H1 (cell line): ENCODE data around the gene MVD. TPM values are rescaled to one million over a fixed set of nuclear protein-coding genes. Genes with fewer than 3 reads are reported as not detected.
A peak's percentile ranks its signal among the peaks of the same experiment; 100 is the strongest.

Source experiments
- CTCF ChIA-PET: fragments of 300-600 bp; sonication (Branson Sonifier 250); formaldehyde crosslinking; loops from one replicate; lab custom pipeline; 2021; ENCODE audit not compliant: partially characterized antibody; lab: Charles Lee
- POLR2A ChIA-PET: fragments of 300-600 bp; sonication (Branson Sonifier 250); formaldehyde crosslinking; loops from one replicate; lab custom pipeline; 2021; ENCODE audit warnings: inconsistent platforms; ENCODE audit not compliant: partially characterized antibody; lab: Charles Lee
- DNase-seq, 2 experiments: peaks; one replicate each; pipeline versions ENCODE4 v3.0.0 to v3.0.0-alpha.2; 2010 to 2022; ENCODE audit warnings: low spot score in 2 of 2, low read depth in 1 of 2, mixed read lengths in 1 of 2
- FAIRE-seq: peaks from 2 replicates; lab custom pipeline; 2011; peaks lifted over from hg19 to GRCh38; lab: Jason Lieb, UNC
- H2AFZ ChIP-seq: 2 replicates; pipeline ENCODE4 v1.8.1; 2012; ENCODE audit warnings: low read length, inconsistent platforms
- H2AK5ac ChIP-seq: 2 replicates; pipeline ENCODE4 v1.6.1; 2013; ENCODE audit warnings: low read depth, low read length
- H2BK120ac ChIP-seq: replicated peaks from 2 replicates; pipeline ENCODE3; 2013; ENCODE audit warnings: low read depth, low read length, inconsistent platforms
- H2BK12ac ChIP-seq: 2 replicates; pipeline ENCODE4 v1.6.1; 2013; ENCODE audit warnings: low read depth, low read length
- H2BK15ac ChIP-seq: 2 replicates; pipeline ENCODE4 v1.6.1; 2013; ENCODE audit warnings: low read length
- H2BK20ac ChIP-seq: 2 replicates; pipeline ENCODE4 v1.6.1; 2013; ENCODE audit warnings: low read length
- H2BK5ac ChIP-seq: 2 replicates; pipeline ENCODE4 v1.6.1; 2013; ENCODE audit warnings: low read depth, low read length
- H3K14ac ChIP-seq: 2 replicates; pipeline ENCODE4 v1.6.1; 2013; ENCODE audit warnings: inconsistent platforms; ENCODE audit not compliant: insufficient read length
- H3K18ac ChIP-seq: 2 replicates; pipeline ENCODE4 v1.6.1; 2013; ENCODE audit warnings: low read length; ENCODE audit errors: extremely low read depth
- H3K23ac ChIP-seq: 2 replicates; pipeline ENCODE4 v1.6.1; 2013; ENCODE audit warnings: inconsistent platforms; ENCODE audit not compliant: insufficient read length
- H3K23me2 ChIP-seq: 2 replicates; pipeline ENCODE4 v1.6.1; 2013; ENCODE audit warnings: low read depth, low read length
- H3K27ac ChIP-seq: 2 replicates; pipeline ENCODE4 v1.6.1; 2011; ENCODE audit warnings: low read depth, low read length, inconsistent platforms
- H3K27me3 ChIP-seq, 4 experiments: replicated peaks in 1 of 4; 1 replicate in 1 of 4; 2 replicates in 3 of 4; pipeline versions ENCODE4 v1.6.1 to v1.8.1; 2011 to 2013; ENCODE audit warnings: low read length in 3 of 4, mild to moderate bottlenecking in 3 of 4, inconsistent platforms in 2 of 4, mixed read lengths in 2 of 4, moderate library complexity in 1 of 4; ENCODE audit not compliant: control insufficient read depth in 3 of 4, insufficient read depth in 3 of 4; ENCODE audit errors: extremely low read depth in 1 of 4
- H3K36me3 ChIP-seq, 4 experiments: 2 replicates each; pipeline versions ENCODE4 v1.6.1 to v1.8.1; 2011 to 2013; ENCODE audit warnings: mild to moderate bottlenecking in 4 of 4, low read length in 3 of 4, moderate library complexity in 2 of 4, control low read depth in 1 of 4, inconsistent platforms in 1 of 4; ENCODE audit not compliant: insufficient read depth in 4 of 4, control insufficient read depth in 2 of 4
- H3K4ac ChIP-seq: replicated peaks from 2 replicates; pipeline ENCODE3; 2013; ENCODE audit warnings: low read length, low read depth, mixed read lengths, inconsistent platforms; ENCODE audit not compliant: insufficient read length
- H3K4me1 ChIP-seq, 4 experiments: replicated peaks in 1 of 4; 1 replicate in 1 of 4; 2 replicates in 3 of 4; pipeline versions ENCODE4 v1.6.1 to v1.8.1; 2011 to 2013; ENCODE audit warnings: low read length in 3 of 4, inconsistent platforms in 2 of 4, mixed read lengths in 1 of 4; ENCODE audit not compliant: insufficient read depth in 4 of 4, control insufficient read depth in 3 of 4
- H3K4me2 ChIP-seq, 2 experiments: 2 replicates each; pipeline versions ENCODE4 v1.6.1 to v1.8.1; 2011 to 2013; ENCODE audit warnings: low read depth in 2 of 2, low read length in 2 of 2, control low read depth in 1 of 2, inconsistent platforms in 1 of 2, mild to moderate bottlenecking in 1 of 2; ENCODE audit not compliant: insufficient read depth in 1 of 2
- H3K4me3 ChIP-seq, 4 experiments: fragments of 200-600, 300-600 bp in 1 of 4; sonication (generic), shearing (Covaris generic), sonication (Bioruptor Twin) in 1 of 4; 2 replicates each; pipeline versions ENCODE4 v1.5.1 to v1.8.1; 2011 to 2016; ENCODE audit warnings: low read length in 4 of 4, low read depth in 3 of 4, control low read depth in 2 of 4, inconsistent platforms in 2 of 4, mild to moderate bottlenecking in 2 of 4, mixed read lengths in 1 of 4, moderate library complexity in 1 of 4; ENCODE audit not compliant: insufficient read depth in 2 of 4; ENCODE audit errors: extremely low read depth in 1 of 4
- H3K56ac ChIP-seq: replicated peaks from 2 replicates; pipeline ENCODE3; 2013; ENCODE audit warnings: low read depth, mild to moderate bottlenecking, mixed read lengths, low read length, inconsistent platforms; ENCODE audit not compliant: insufficient read length
- H3K79me1 ChIP-seq: 2 replicates; pipeline ENCODE4 v1.6.1; 2013; ENCODE audit warnings: low read depth, low read length, control low read depth
- H3K79me2 ChIP-seq, 2 experiments: 2 replicates each; pipeline versions ENCODE4 v1.6.1 to v1.8.1; 2012 to 2013; ENCODE audit warnings: low read length in 2 of 2, mild to moderate bottlenecking in 2 of 2, inconsistent platforms in 1 of 2; ENCODE audit not compliant: insufficient read depth in 2 of 2, control insufficient read depth in 1 of 2
- H3K9ac ChIP-seq, 4 experiments: replicated peaks in 1 of 4; 1 replicate in 1 of 4; 2 replicates in 3 of 4; pipeline versions ENCODE4 v1.6.1 to v1.8.1; 2011 to 2013; ENCODE audit warnings: low read depth in 3 of 4, low read length in 3 of 4, control low read depth in 2 of 4, mild to moderate bottlenecking in 2 of 4, moderate library complexity in 2 of 4, inconsistent platforms in 1 of 4; ENCODE audit errors: extremely low read depth in 1 of 4
- H3K9me3 ChIP-seq, 2 experiments: 2 replicates each; pipeline versions ENCODE4 v1.6.1 to v1.8.1; 2012 to 2013; ENCODE audit warnings: mild to moderate bottlenecking in 2 of 2, moderate library complexity in 2 of 2, control low read depth in 1 of 2, inconsistent platforms in 1 of 2, low read depth in 1 of 2, low read length in 1 of 2, mixed read lengths in 1 of 2; ENCODE audit not compliant: insufficient read depth in 2 of 2
- H4K20me1 ChIP-seq, 2 experiments: replicated peaks in 1 of 2; 2 replicates each; pipeline versions ENCODE3 to v1.8.1; 2011 to 2013; ENCODE audit warnings: inconsistent platforms in 2 of 2, low read length in 2 of 2, mild to moderate bottlenecking in 1 of 2; ENCODE audit not compliant: insufficient read depth in 2 of 2, control insufficient read depth in 1 of 2
- H4K5ac ChIP-seq: 2 replicates; pipeline ENCODE4 v1.6.1; 2013; ENCODE audit warnings: low read length, low read depth, mixed read lengths, inconsistent platforms; ENCODE audit not compliant: insufficient read length
- H4K8ac ChIP-seq: 2 replicates; pipeline ENCODE4 v1.8.0; 2013; ENCODE audit warnings: mild to moderate bottlenecking, moderate library complexity, low read length, inconsistent platforms; ENCODE audit not compliant: insufficient read depth; ENCODE audit errors: extremely low read depth
- H4K91ac ChIP-seq: replicated peaks from 2 replicates; pipeline ENCODE3; 2013; ENCODE audit warnings: low read length, mixed read lengths, inconsistent platforms; ENCODE audit not compliant: insufficient read length
- CHD1 ChIP-seq: IDR thresholded peaks from 2 replicates; pipeline ENCODE4 v1.6.1; 2012; ENCODE audit warnings: low read depth, low read length, improper control_type of control experiment
- CHD2 ChIP-seq: IDR thresholded peaks from 2 replicates; pipeline ENCODE4 v1.6.1; 2012; ENCODE audit warnings: low read length, improper control_type of control experiment
- CTBP2 ChIP-seq: IDR thresholded peaks from 2 replicates; pipeline ENCODE4 v1.7.0; 2011; ENCODE audit warnings: borderline replicate concordance, mild to moderate bottlenecking, moderate library complexity, mixed read lengths, low read length; ENCODE audit not compliant: insufficient read depth, insufficient read length
- EZH2 ChIP-seq: fragments of 200-600 bp; sonication (generic); IDR thresholded peaks from 2 replicates; pipeline ENCODE4 v1.7.1; 2012; ENCODE audit warnings: low read depth, mild to moderate bottlenecking, moderate library complexity, low read length, inconsistent platforms; ENCODE audit not compliant: severe bottlenecking
- HDAC6 ChIP-seq: IDR thresholded peaks from one replicate; pipeline ENCODE4 v1.7.1; 2012; ENCODE audit warnings: low read depth, mild to moderate bottlenecking, inconsistent platforms, low read length, moderate library complexity
- POU5F1 ChIP-seq: IDR thresholded peaks from 2 replicates; pipeline ENCODE4 v1.6.1; 2011; ENCODE audit warnings: low read depth, mild to moderate bottlenecking, low read length, moderate library complexity
- SIN3A ChIP-seq, 2 experiments: IDR thresholded peaks in 1 of 2; conservative IDR thresholded peaks in 1 of 2; 2 replicates each; pipeline ENCODE4 v1.6.1; 2011 to 2012; ENCODE audit warnings: low read length in 2 of 2, improper control_type of control experiment in 1 of 2, low read depth in 1 of 2, mild to moderate bottlenecking in 1 of 2
- SP2 ChIP-seq: IDR thresholded peaks from 2 replicates; pipeline ENCODE4 v1.6.1; 2012; ENCODE audit warnings: mild to moderate bottlenecking, low read length, inconsistent platforms
- WGBS, 2 experiments: shearing (Covaris generic) in 1 of 2; methylation state at CpG; one replicate each; pipeline versions ENCODE4 v1.1.6 to v1.1.7; 2013 to 2015; ENCODE audit warnings: low lambda C conversion rate in 2 of 2, mixed read lengths in 2 of 2, inconsistent platforms in 1 of 2, low coverage in 1 of 2, missing lambda C conversion rate in 1 of 2; ENCODE audit not compliant: insufficient replicate concordance in 2 of 2, insufficient coverage in 1 of 2, insufficient read length in 1 of 2; ENCODE audit errors: extremely low coverage in 1 of 2, missing lambda C conversion rate in 1 of 2; 5-methylcytosine and 5-hydroxymethylcytosine counted together
- polyA plus RNA-seq, 7 experiments: library from polyadenylated mRNA; depleted of rRNA in 3 of 7; stranded (reverse) in 5 of 7; unstranded in 2 of 7; fragments of >200 nt in 5 of 7; fragments of 200-250 nt in 2 of 7; gene quantifications; 1 replicate in 5 of 7; 2 replicates in 1 of 7; 4 replicates in 1 of 7; pipeline versions ENCODE4 v1.2.1 to v1.2.3, GENCODE V29; 2011 to 2013; ENCODE audit warnings: missing spikeins in 2 of 7, mixed read lengths in 2 of 7
- total RNA-seq: library from RNA; stranded (reverse); fragmentation: NEBNext Ultra II Directional; extraction: Animal tissue kit (Norgen Biotek cat#: 25700); gene quantifications from 2 replicates; pipeline ENCODE4 v1.2.1, GENCODE V29; 2021

MVD gene
- total and polyA plus RNA-seq, 2 of the 8 experiments (the other 6 are each of a cell fraction or from before 2014, with no cell fraction given) = 47.2 to 77.3 TPM

GRCh38 chr16:88705076-88705684 is 42.3 kb upstream of the MVD start:
- Histone ChIP-seq H3K4me1 (peaks cover 0 to 6% (median 3%) of the 10 kb centered on the region in 4 experiments; a peak in 4 of 7 replicates), H4K91ac (no peak overlapping the region), H3K4ac (no peak overlapping the region), H3K9ac (peak overlapping the region in 3 of 4 experiments; percentile 42 to 94 (median 55); a peak in 3 of 7 replicates), H2BK12ac (no peak overlapping the region), H3K56ac (no peak overlapping the region), H2AK5ac (no peak overlapping the region), H3K36me3 (peaks cover 0 to 3% (median 0%) of the 10 kb centered on the region in 4 experiments; a peak in 1 of 8 replicates), H3K4me3 (peak overlapping the region; percentile 86 to 100 (median 92)), H3K18ac (no peak overlapping the region), H2BK15ac (no peak overlapping the region), H2BK20ac (no peak overlapping the region), H3K79me1 (peaks cover 12% of the 10 kb centered on the region), H2AFZ (no peak overlapping the region), H2BK120ac (no peak overlapping the region), H3K27ac (no peak overlapping the region), H4K8ac (peak overlapping the region; percentile 72; the same call in 1 of the 2 replicates), H4K20me1 (peaks cover 1 to 4% of the 10 kb centered on the region in 2 experiments), H3K79me2 (peaks cover 0 to 39% of the 10 kb centered on the region in 2 experiments; a peak in 2 of 4 replicates), H3K4me2 (peak overlapping the region; percentile 69 to 98), H3K9me3 (no peaks in the 10 kb centered on the region), H3K23me2 (peaks cover 15% of the 10 kb centered on the region; the same call in 1 of the 2 replicates), H3K23ac (no peak overlapping the region), H3K27me3 (no peaks in the 10 kb centered on the region), H3K14ac (no peak overlapping the region), H4K5ac (no peak overlapping the region), H2BK5ac (no peak overlapping the region)
- TF ChIP-seq CHD2 (no peak), CTBP2 (no peak), EZH2 (no peak), CHD1 (no peak), SIN3A (conservative IDR thresholded peaks at IDR 0.05 in 1 of 2, IDR thresholded peaks at IDR 0.05 in 1 of 2; ENCODE audit: low read depth in 1 of 2, low read length in 2 of 2) (no peak), SP2 (no peak), POU5F1 (no peak), HDAC6 (no peak)
- FAIRE-seq (no peak), DNase-seq (no peak)
- ChIA-PET POLR2A (interaction anchor here (0.8 to 2.3 kb wide), 4 partner anchors 10 to 96 kb away, joined by 3 to 8 read pairs (median 6); partner anchors contain the start of gene SNAI3), CTCF (interaction anchor here (0.6 to 3.3 kb wide), 11 partner anchors 10 to 996 kb away, joined by 3 to 14 read pairs (median 3); no protein-coding TSS in a partner anchor)
- WGBS, 2 experiments = 69% methylated on average over 9 of the region's 9 CpGs; no CpG with 5 or more reads in 1 of the 2 experiments
